Astrocyte (in vitro differentiated cells and primary cell): ENCODE results near the gene PIGU. TPM values are rescaled to one million over a fixed set of nuclear protein-coding genes. Genes with fewer than 3 reads are reported as not detected.
A peak's percentile ranks its signal among the peaks of the same experiment; 100 is the strongest.

Source experiments
- DNase-seq: peaks from one replicate; pipeline ENCODE4 v3.0.0-alpha.2; 2010; ENCODE audit warnings: low read depth
- FAIRE-seq: peaks from 2 replicates; lab custom pipeline; 2011; peaks lifted over from hg19 to GRCh38; lab: Jason Lieb, UNC
- H2AFZ ChIP-seq: 2 replicates; pipeline ENCODE4 v1.6.0; 2012; ENCODE audit warnings: low read depth, low read length, inconsistent platforms
- H3K27ac ChIP-seq: 2 replicates; pipeline ENCODE4 v1.5.1; 2011; ENCODE audit warnings: low read depth, low read length, inconsistent platforms
- H3K27me3 ChIP-seq: 2 replicates; pipeline ENCODE4 v1.6.0; 2011; ENCODE audit warnings: low read length, inconsistent platforms; ENCODE audit not compliant: insufficient read depth
- H3K36me3 ChIP-seq: 2 replicates; pipeline ENCODE4 v1.5.1; 2011; ENCODE audit warnings: low read length, inconsistent platforms; ENCODE audit not compliant: insufficient read depth
- H3K4me1 ChIP-seq: 2 replicates; pipeline ENCODE4 v1.5.1; 2011; ENCODE audit warnings: low read length, inconsistent platforms; ENCODE audit not compliant: insufficient read depth
- H3K4me2 ChIP-seq: 2 replicates; pipeline ENCODE4 v1.6.0; 2012; ENCODE audit warnings: low read length, inconsistent platforms
- H3K4me3 ChIP-seq: 2 replicates; pipeline ENCODE4 v1.5.1; 2011; ENCODE audit warnings: low read depth, mild to moderate bottlenecking, low read length, inconsistent platforms; ENCODE audit not compliant: insufficient read depth
- H3K79me2 ChIP-seq: 2 replicates; pipeline ENCODE4 v1.6.0; 2012; ENCODE audit warnings: mild to moderate bottlenecking, low read length, inconsistent platforms; ENCODE audit not compliant: insufficient read depth
- H3K9ac ChIP-seq: 2 replicates; pipeline ENCODE4 v1.6.0; 2012; ENCODE audit warnings: mild to moderate bottlenecking, low read length, inconsistent platforms
- H3K9me3 ChIP-seq: 2 replicates; pipeline ENCODE4 v1.5.1; 2012; ENCODE audit warnings: low read depth, mild to moderate bottlenecking, low read length, inconsistent platforms; ENCODE audit not compliant: insufficient read depth
- H4K20me1 ChIP-seq: 2 replicates; pipeline ENCODE4 v1.6.0; 2012; ENCODE audit warnings: low read length, inconsistent platforms; ENCODE audit not compliant: insufficient read depth
- H3K27ac Mint-ChIP-seq: one replicate; pipeline ENCODE4 v1.8.0; 2021; ENCODE audit warnings: mild to moderate bottlenecking, mixed read lengths; ENCODE audit not compliant: unreplicated experiment
- H3K27me3 Mint-ChIP-seq: one replicate; pipeline ENCODE4 v1.8.0; 2021; ENCODE audit warnings: low read depth, mixed read lengths; ENCODE audit not compliant: unreplicated experiment
- H3K36me3 Mint-ChIP-seq: one replicate; pipeline ENCODE4 v1.8.0; 2021; ENCODE audit warnings: low read depth, mixed read lengths; ENCODE audit not compliant: unreplicated experiment
- H3K4me1 Mint-ChIP-seq: one replicate; pipeline ENCODE4 v1.8.0; 2021; ENCODE audit warnings: low read depth, mixed read lengths; ENCODE audit not compliant: unreplicated experiment
- H3K4me3 Mint-ChIP-seq: one replicate; pipeline ENCODE4 v1.8.0; 2021; ENCODE audit warnings: mild to moderate bottlenecking, moderate library complexity, mixed read lengths; ENCODE audit not compliant: unreplicated experiment
- H3K9me3 Mint-ChIP-seq: one replicate; pipeline ENCODE4 v1.8.0; 2021; ENCODE audit warnings: mild to moderate bottlenecking, mixed read lengths; ENCODE audit not compliant: unreplicated experiment
- CTCF ChIP-seq: IDR thresholded peaks from 2 replicates; pipeline ENCODE4 v1.5.1; 2011; ENCODE audit warnings: low read depth, mild to moderate bottlenecking, inconsistent platforms, low read length, moderate library complexity; ENCODE audit not compliant: insufficient read depth
- EZH2 ChIP-seq: IDR thresholded peaks from 2 replicates; pipeline ENCODE4 v1.6.1; 2012; ENCODE audit warnings: mild to moderate bottlenecking, low read length, inconsistent platforms; ENCODE audit not compliant: insufficient read depth
- total RNA-seq: library from RNA; stranded (reverse); gene quantifications from 2 replicates; pipeline ENCODE4 v1.2.1, GENCODE V29; 2021

Gene PIGU
- total RNA-seq, 1 donor from 2014 or later: 16.7 TPM

GRCh38 chr20:34713194-34713943 is 36.5 kb upstream of the PIGU start:
- H3K27ac ChIP-seq: peak overlapping the region; percentile 74
- H3K36me3 ChIP-seq: peaks cover 2% of the 10 kb centered on the region
- peaks cover 28% of the 10 kb centered on the region for H3K4me1 Mint-ChIP-seq
- no peaks in the 10 kb centered on the region for H3K27me3 ChIP-seq
- peak overlapping the region; percentile 62 for H3K4me2 ChIP-seq
- peaks cover 41% of the 10 kb centered on the region for H4K20me1 ChIP-seq
- H3K36me3 Mint-ChIP-seq: peaks cover 8% of the 10 kb centered on the region
- H3K4me3 ChIP-seq: no peak overlapping the region
- no peaks in the 10 kb centered on the region for H3K9me3 ChIP-seq
- peak; percentile 78 for FAIRE-seq
- peaks cover 6% of the 10 kb centered on the region for H3K27me3 Mint-ChIP-seq
- H3K9me3 Mint-ChIP-seq: no peaks in the 10 kb centered on the region
- peak overlapping the region; percentile 28 for H3K4me3 Mint-ChIP-seq
- peak overlapping the region; percentile 42 for H3K9ac ChIP-seq
- no peak overlapping the region for H2AFZ ChIP-seq
- DNase-seq: peak; percentile 99
- peak overlapping the region; percentile 77 for H3K27ac Mint-ChIP-seq
- peaks cover 25% of the 10 kb centered on the region for H3K4me1 ChIP-seq
- no peaks in the 10 kb centered on the region for H3K79me2 ChIP-seq
- no peak for TF ChIP-seq EZH2
- no peak for TF ChIP-seq CTCF

GRCh38 chr20:34712525-34713192 is 35.8 kb upstream of the PIGU start:
- Histone ChIP-seq H2AFZ (no peak overlapping the region), H3K4me3 (no peak overlapping the region), H3K4me1 (peaks cover 25% of the 10 kb centered on the region), H3K36me3 (peaks cover 2% of the 10 kb centered on the region), H3K9me3 (no peaks in the 10 kb centered on the region), H3K9ac (peak overlapping the region; percentile 42), H3K27ac (peak overlapping the region; percentile 74), H3K4me2 (peak overlapping the region; percentile 62), H4K20me1 (peaks cover 41% of the 10 kb centered on the region), H3K79me2 (no peaks in the 10 kb centered on the region), H3K27me3 (no peaks in the 10 kb centered on the region)
- Mint-ChIP-seq H3K27me3 (peaks cover 6% of the 10 kb centered on the region), H3K4me3 (no peak overlapping the region), H3K9me3 (no peaks in the 10 kb centered on the region), H3K27ac (peak overlapping the region; percentile 73), H3K4me1 (peaks cover 28% of the 10 kb centered on the region), H3K36me3 (peaks cover 8% of the 10 kb centered on the region)
- TF ChIP-seq EZH2 (no peak), CTCF (no peak)
- no peak for DNase-seq
- no peak for FAIRE-seq
